22Rv1 (cell line): ENCODE data around the gene PGS1.

Source experiments
- H3K27ac ChIP-seq: fragments of 450-650 bp; 2 replicates; pipeline ENCODE4 v1.5.1; 2017
- CTCF ChIP-seq: fragments of 450-650 bp; IDR thresholded peaks from 2 replicates; pipeline ENCODE4 v1.5.1; 2017; ENCODE audit warnings: mild to moderate bottlenecking
- ZFX ChIP-seq: fragments of 450-650 bp; IDR thresholded peaks from 2 replicates; pipeline ENCODE4 v1.6.1; 2017; ENCODE audit warnings: antibody characterized with exemption, borderline replicate concordance

The PGS1 gene

GRCh38 chr17:78449983-78450595 is 71.6 kb downstream of the PGS1 start:
- TF ChIP-seq CTCF (no peak), ZFX (no peak)

GRCh38 chr17:78450696-78451345 is 72.4 kb downstream of the PGS1 start:
- TF ChIP-seq ZFX (no peak), CTCF (no peak)
- no peak overlapping the region for H3K27ac ChIP-seq

More at GRCh38 chr17:78449983-78450595, 71.6 kb downstream of the PGS1 start:
- no peak overlapping the region for H3K27ac ChIP-seq

GRCh38 chr17:78451753-78452152 is 73.3 kb downstream of the PGS1 start:
- H3K27ac ChIP-seq = no peak overlapping the region
- no peak for TF ChIP-seq ZFX
- no peak for TF ChIP-seq CTCF

GRCh38 chr17:78454346-78454745 is 75.9 kb downstream of the PGS1 start:
- TF ChIP-seq ZFX (no peak), CTCF (no peak)
- H3K27ac ChIP-seq = no peak overlapping the region

- TF ChIP-seq CTCF (no peak), ZFX (no peak)
- H3K27ac ChIP-seq = no peak overlapping the region
Observed at GRCh38 chr17:78458091-78458490, 79.6 kb downstream of the PGS1 start.

- no peak for TF ChIP-seq ZFX
- no peak for TF ChIP-seq CTCF
- H3K27ac ChIP-seq = no peak overlapping the region
Observed at GRCh38 chr17:78458736-78459335, 80.4 kb downstream of the PGS1 start.

- no peak overlapping the region for H3K27ac ChIP-seq
- TF ChIP-seq CTCF (no peak), ZFX (no peak)
Observed at GRCh38 chr17:78459696-78460095, 81.2 kb downstream of the PGS1 start.
